T-helper 1 cell treated with Interleukin-12 subunit alpha and Interleukin-12 subunit beta and Interleukin-4 antibody, amounts not matched to agents 30 μg/mL and 1 μg/mL, for 36 hours (primary cell): ENCODE measurements around the gene USP32.
"Not testable (repeated sequence)": the region's sequence is repeated elsewhere in the genome, so short reads cannot be mapped to it uniquely, and the experiment has no call there.

Experiments used
- H3K27ac Mint-ChIP-seq: one replicate; pipeline ENCODE4 v1.8.0; 2021; ENCODE audit warnings: mild to moderate bottlenecking, mixed read lengths
- H3K27me3 Mint-ChIP-seq: one replicate; pipeline ENCODE4 v1.8.0; 2021; ENCODE audit warnings: low read depth, mixed read lengths
- H3K36me3 Mint-ChIP-seq: one replicate; pipeline ENCODE4 v1.8.0; 2021; ENCODE audit warnings: low read depth, mixed read lengths
- H3K4me1 Mint-ChIP-seq: one replicate; pipeline ENCODE4 v1.8.0; 2021; ENCODE audit warnings: low read depth, mixed read lengths
- H3K4me3 Mint-ChIP-seq: one replicate; pipeline ENCODE4 v1.8.0; 2021; ENCODE audit warnings: mild to moderate bottlenecking, moderate library complexity, mixed read lengths
- H3K9me3 Mint-ChIP-seq: one replicate; pipeline ENCODE4 v1.8.0; 2021; ENCODE audit warnings: mixed read lengths

Gene USP32

GRCh38 chr17:60393840-60394723, 2.1 kb upstream of the USP32 start:
- no peak overlapping the region for H3K4me3 Mint-ChIP-seq
- H3K27me3 Mint-ChIP-seq = no peaks in the 10 kb centered on the region
- H3K36me3 Mint-ChIP-seq = no peaks in the 10 kb centered on the region
- no peak overlapping the region for H3K27ac Mint-ChIP-seq
- peaks cover 38% of the 10 kb centered on the region for H3K4me1 Mint-ChIP-seq
- H3K9me3 Mint-ChIP-seq = no peaks in the 10 kb centered on the region

GRCh38 chr17:60392845-60393702, 1.1 kb upstream of the USP32 start:
- H3K27ac Mint-ChIP-seq = peak overlapping the region; percentile 98
- H3K9me3 Mint-ChIP-seq = no peaks in the 10 kb centered on the region
- H3K36me3 Mint-ChIP-seq = no peaks in the 10 kb centered on the region
- peak overlapping the region; percentile 95 for H3K4me3 Mint-ChIP-seq
- H3K27me3 Mint-ChIP-seq = no peaks in the 10 kb centered on the region
- H3K4me1 Mint-ChIP-seq = peaks cover 40% of the 10 kb centered on the region

- peaks cover 41% of the 10 kb centered on the region for H3K4me1 Mint-ChIP-seq
- H3K27ac Mint-ChIP-seq = peak overlapping the region; percentile 98
- no peaks in the 10 kb centered on the region for H3K36me3 Mint-ChIP-seq
- peak overlapping the region; percentile 95 for H3K4me3 Mint-ChIP-seq
- no peaks in the 10 kb centered on the region for H3K27me3 Mint-ChIP-seq
- H3K9me3 Mint-ChIP-seq = no peaks in the 10 kb centered on the region
These were observed 377 bp downstream of the USP32 start for GRCh38 chr17:60391471-60392041.

- no peaks in the 10 kb centered on the region for H3K27me3 Mint-ChIP-seq
- H3K4me3 Mint-ChIP-seq = peak overlapping the region; percentile 95
- H3K4me1 Mint-ChIP-seq = peaks cover 43% of the 10 kb centered on the region
- H3K9me3 Mint-ChIP-seq = no peaks in the 10 kb centered on the region
- H3K36me3 Mint-ChIP-seq = no peaks in the 10 kb centered on the region
- peak overlapping the region; percentile 98 for H3K27ac Mint-ChIP-seq
These were observed 935 bp downstream of the USP32 start for GRCh38 chr17:60390925-60391470.

GRCh38 chr17:60390186-60390585, 1.7 kb downstream of the USP32 start:
- Mint-ChIP-seq H3K27ac (no peak overlapping the region), H3K27me3 (no peaks in the 10 kb centered on the region), H3K36me3 (no peaks in the 10 kb centered on the region), H3K4me1 (peaks cover 42% of the 10 kb centered on the region), H3K4me3 (peak overlapping the region; percentile 95), H3K9me3 (no peaks in the 10 kb centered on the region)

- no peak overlapping the region for H3K4me3 Mint-ChIP-seq
- H3K4me1 Mint-ChIP-seq = peaks cover 42% of the 10 kb centered on the region
- no peaks in the 10 kb centered on the region for H3K27me3 Mint-ChIP-seq
- no peak overlapping the region for H3K27ac Mint-ChIP-seq
- no peaks in the 10 kb centered on the region for H3K36me3 Mint-ChIP-seq
- no peaks in the 10 kb centered on the region for H3K9me3 Mint-ChIP-seq
These were observed 3.2 kb downstream of the USP32 start for GRCh38 chr17:60388742-60389141.

GRCh38 chr17:60387666-60388065, 4.3 kb downstream of the USP32 start:
- Mint-ChIP-seq H3K27ac (no peak overlapping the region), H3K4me3 (no peak overlapping the region), H3K36me3 (peaks cover 2% of the 10 kb centered on the region), H3K4me1 (peaks cover 39% of the 10 kb centered on the region), H3K27me3 (no peaks in the 10 kb centered on the region), H3K9me3 (no peaks in the 10 kb centered on the region)

GRCh38 chr17:60386147-60387058, 5.5 kb downstream of the USP32 start:
- Mint-ChIP-seq H3K36me3 (peaks cover 8% of the 10 kb centered on the region), H3K4me1 (peaks cover 43% of the 10 kb centered on the region), H3K9me3 (no peaks in the 10 kb centered on the region), H3K4me3 (no peak overlapping the region), H3K27me3 (no peaks in the 10 kb centered on the region), H3K27ac (no peak overlapping the region)

GRCh38 chr17:60384921-60385320, 7.0 kb downstream of the USP32 start:
- not testable (repeated sequence) for H3K4me3 Mint-ChIP-seq, H3K27me3 Mint-ChIP-seq, H3K27ac Mint-ChIP-seq, H3K36me3 Mint-ChIP-seq, H3K9me3 Mint-ChIP-seq
- H3K4me1 Mint-ChIP-seq = peaks cover 32% of the 10 kb centered on the region

GRCh38 chr17:60383379-60383778, 8.6 kb downstream of the USP32 start:
- peaks cover 27% of the 10 kb centered on the region for H3K4me1 Mint-ChIP-seq
- H3K4me3 Mint-ChIP-seq = no peak overlapping the region
- no peak overlapping the region for H3K27ac Mint-ChIP-seq
- H3K36me3 Mint-ChIP-seq = peaks cover 10% of the 10 kb centered on the region
- H3K27me3 Mint-ChIP-seq = no peaks in the 10 kb centered on the region
- H3K9me3 Mint-ChIP-seq = no peaks in the 10 kb centered on the region

GRCh38 chr17:60381958-60382357, 10.0 kb downstream of the USP32 start:
- no peaks in the 10 kb centered on the region for H3K9me3 Mint-ChIP-seq
- H3K36me3 Mint-ChIP-seq = peaks cover 12% of the 10 kb centered on the region
- no peak overlapping the region for H3K4me3 Mint-ChIP-seq
- H3K27me3 Mint-ChIP-seq = no peaks in the 10 kb centered on the region
- peaks cover 24% of the 10 kb centered on the region for H3K4me1 Mint-ChIP-seq
- no peak overlapping the region for H3K27ac Mint-ChIP-seq

- Mint-ChIP-seq H3K4me1 (peaks cover 15% of the 10 kb centered on the region), H3K36me3 (peaks cover 12% of the 10 kb centered on the region)
- H3K4me3 Mint-ChIP-seq, H3K9me3 Mint-ChIP-seq, H3K27me3 Mint-ChIP-seq, H3K27ac Mint-ChIP-seq: not testable (repeated sequence)
These were observed 12.5 kb downstream of the USP32 start for GRCh38 chr17:60379461-60379860.

GRCh38 chr17:60378187-60378586, 13.7 kb downstream of the USP32 start:
- not testable (repeated sequence) for H3K27me3 Mint-ChIP-seq, H3K4me3 Mint-ChIP-seq, H3K4me1 Mint-ChIP-seq, H3K27ac Mint-ChIP-seq, H3K9me3 Mint-ChIP-seq
- H3K36me3 Mint-ChIP-seq = peaks cover 11% of the 10 kb centered on the region
